AG04450 (cell line): ENCODE results near the gene PIGX. TPM values are rescaled to one million over a fixed set of nuclear protein-coding genes. Genes with fewer than 3 reads are reported as not detected.
"Not testable (repeated sequence)": the region's sequence is repeated elsewhere in the genome, so short reads cannot be mapped to it uniquely, and the experiment has no call there.

Source experiments
- CTCF ChIA-PET: fragments of 300-600, 350-600 bp; formaldehyde crosslinking; extraction: SDS; loops from one replicate; lab custom pipeline; 2022; ENCODE audit warnings: antibody characterized with exemption, inconsistent platforms; lab: Charles Lee
- POLR2A ChIA-PET: fragments of 350-600 bp; formaldehyde crosslinking; extraction: SDS; loops from one replicate; lab custom pipeline; 2021; ENCODE audit warnings: antibody characterized with exemption, inconsistent platforms; lab: Yijun Ruan, JAX
- DNase-seq: peaks from one replicate; pipeline ENCODE4 v3.0.0-alpha.2; 2011; ENCODE audit warnings: low read depth, low spot score
- H3K27ac ChIP-seq: one replicate; pipeline ENCODE4 v1.5.1; 2012; ENCODE audit warnings: low read depth, low read length, control low read depth
- H3K27me3 ChIP-seq: one replicate; pipeline ENCODE4 v1.6.0; 2012; ENCODE audit warnings: low read length; ENCODE audit not compliant: control insufficient read depth, insufficient read depth
- H3K4me3 ChIP-seq: 2 replicates; pipeline ENCODE4 v1.5.1; 2011; ENCODE audit warnings: mild to moderate bottlenecking, low read depth, low read length, control low read depth
- H3K9me3 ChIP-seq: 2 replicates; pipeline ENCODE4 v1.5.1; 2012; ENCODE audit warnings: low read length; ENCODE audit not compliant: control insufficient read depth, insufficient read depth
- polyA plus RNA-seq: library from polyadenylated mRNA; depleted of rRNA; stranded (reverse); fragments of >200 nt; gene quantifications from 2 replicates; pipeline ENCODE4 v1.2.3, GENCODE V29; 2011
- TF ChIP-seq, protein P1 (sequence below): IDR thresholded peaks from 2 replicates; pipeline ENCODE4 v1.5.1; 2011; ENCODE audit warnings: low read depth, low read length, control low read depth, inconsistent platforms

The PIGX gene
- polyA plus RNA-seq, 1 experiment, result 12.7 TPM

DNA sequence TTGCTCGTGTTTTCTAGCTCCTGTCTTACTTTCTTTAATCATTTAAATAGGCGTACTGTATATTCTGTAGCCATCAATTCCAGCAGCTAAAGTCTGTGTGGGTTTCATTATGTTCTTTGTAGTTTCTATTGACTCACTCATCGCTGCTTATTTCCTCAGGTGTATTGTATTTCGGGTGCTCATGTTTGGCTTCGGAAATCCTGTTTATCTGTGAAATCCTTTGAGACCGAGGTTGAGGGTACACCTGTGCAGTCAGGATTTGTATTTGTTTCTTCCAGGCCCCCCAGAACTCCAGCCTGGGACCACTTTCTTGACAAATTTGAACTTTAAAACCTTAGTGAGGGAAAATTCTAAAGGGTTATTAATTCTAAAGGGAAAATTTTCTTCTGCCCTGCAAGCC, 25.5 kb downstream of the PIGX start:
- no peak overlapping the region for H3K27ac ChIP-seq
- no peaks in the 10 kb centered on the region for H3K27me3 ChIP-seq
- no peak overlapping the region for H3K4me3 ChIP-seq
- H3K9me3 ChIP-seq, result no peaks in the 10 kb centered on the region; the same call in 1 of the 2 replicates
- TF ChIP-seq, protein P1, sequence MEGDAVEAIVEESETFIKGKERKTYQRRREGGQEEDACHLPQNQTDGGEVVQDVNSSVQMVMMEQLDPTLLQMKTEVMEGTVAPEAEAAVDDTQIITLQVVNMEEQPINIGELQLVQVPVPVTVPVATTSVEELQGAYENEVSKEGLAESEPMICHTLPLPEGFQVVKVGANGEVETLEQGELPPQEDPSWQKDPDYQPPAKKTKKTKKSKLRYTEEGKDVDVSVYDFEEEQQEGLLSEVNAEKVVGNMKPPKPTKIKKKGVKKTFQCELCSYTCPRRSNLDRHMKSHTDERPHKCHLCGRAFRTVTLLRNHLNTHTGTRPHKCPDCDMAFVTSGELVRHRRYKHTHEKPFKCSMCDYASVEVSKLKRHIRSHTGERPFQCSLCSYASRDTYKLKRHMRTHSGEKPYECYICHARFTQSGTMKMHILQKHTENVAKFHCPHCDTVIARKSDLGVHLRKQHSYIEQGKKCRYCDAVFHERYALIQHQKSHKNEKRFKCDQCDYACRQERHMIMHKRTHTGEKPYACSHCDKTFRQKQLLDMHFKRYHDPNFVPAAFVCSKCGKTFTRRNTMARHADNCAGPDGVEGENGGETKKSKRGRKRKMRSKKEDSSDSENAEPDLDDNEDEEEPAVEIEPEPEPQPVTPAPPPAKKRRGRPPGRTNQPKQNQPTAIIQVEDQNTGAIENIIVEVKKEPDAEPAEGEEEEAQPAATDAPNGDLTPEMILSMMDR, result no peak
- CTCF ChIA-PET, result interaction anchor here (0.5 kb wide), 1 partner anchor 478 kb away, joined by 5 read pairs; no protein-coding TSS in a partner anchor
- no peak for DNase-seq
- POLR2A ChIA-PET, result no interaction called here

DNA sequence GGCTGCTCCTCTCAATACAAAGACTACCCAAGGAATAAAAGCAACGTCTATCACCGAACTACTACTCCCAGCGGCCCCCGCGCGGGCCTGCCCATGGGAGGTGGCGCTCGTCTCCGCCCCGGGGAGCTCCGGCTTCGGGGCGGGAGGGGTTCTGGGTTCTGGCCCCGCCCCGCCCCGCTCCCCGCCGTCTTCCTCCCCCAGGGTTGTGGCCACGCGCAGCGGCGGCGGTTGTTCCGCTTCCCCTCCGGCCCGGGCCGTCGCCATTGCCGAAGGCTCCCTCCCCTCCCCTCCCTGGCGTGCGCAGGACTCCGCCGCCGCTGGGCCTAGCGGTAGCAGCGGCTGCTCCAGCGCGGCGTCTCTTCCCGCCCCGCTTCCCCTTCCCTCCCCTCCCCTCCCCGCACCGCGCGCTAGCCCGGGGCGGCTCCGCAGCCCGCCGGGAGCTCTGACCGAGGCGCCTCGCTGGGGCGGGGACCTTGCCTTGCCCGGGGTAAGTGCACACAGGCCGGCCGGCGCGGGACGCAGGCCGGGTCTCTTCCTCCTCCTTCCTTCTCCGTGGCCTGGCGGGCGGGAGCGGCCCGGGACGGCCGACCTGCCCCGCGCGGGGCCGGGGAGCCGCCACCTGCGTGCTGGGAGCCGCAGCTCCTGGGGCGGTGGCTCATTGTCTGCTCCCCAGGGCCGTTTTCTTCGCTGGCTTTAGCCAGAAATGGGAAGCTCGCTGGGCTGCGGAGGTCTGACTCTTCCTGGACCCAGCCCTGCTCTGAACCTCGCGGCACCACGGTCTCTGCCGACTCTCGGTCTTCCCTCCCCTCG, 27.7 kb downstream of the PIGX start, which contains the start of gene PAK2:
Gene PAK2 (plus strand): TSS at position 187 of the 810 bp plus-strand sequence. CDS start 42,790 bp downstream, outside the sequence.
- CTCF ChIA-PET, result interaction anchor here (0.6 kb wide), 1 partner anchor 125 kb away, joined by 3 read pairs; no protein-coding TSS in a partner anchor

DNA sequence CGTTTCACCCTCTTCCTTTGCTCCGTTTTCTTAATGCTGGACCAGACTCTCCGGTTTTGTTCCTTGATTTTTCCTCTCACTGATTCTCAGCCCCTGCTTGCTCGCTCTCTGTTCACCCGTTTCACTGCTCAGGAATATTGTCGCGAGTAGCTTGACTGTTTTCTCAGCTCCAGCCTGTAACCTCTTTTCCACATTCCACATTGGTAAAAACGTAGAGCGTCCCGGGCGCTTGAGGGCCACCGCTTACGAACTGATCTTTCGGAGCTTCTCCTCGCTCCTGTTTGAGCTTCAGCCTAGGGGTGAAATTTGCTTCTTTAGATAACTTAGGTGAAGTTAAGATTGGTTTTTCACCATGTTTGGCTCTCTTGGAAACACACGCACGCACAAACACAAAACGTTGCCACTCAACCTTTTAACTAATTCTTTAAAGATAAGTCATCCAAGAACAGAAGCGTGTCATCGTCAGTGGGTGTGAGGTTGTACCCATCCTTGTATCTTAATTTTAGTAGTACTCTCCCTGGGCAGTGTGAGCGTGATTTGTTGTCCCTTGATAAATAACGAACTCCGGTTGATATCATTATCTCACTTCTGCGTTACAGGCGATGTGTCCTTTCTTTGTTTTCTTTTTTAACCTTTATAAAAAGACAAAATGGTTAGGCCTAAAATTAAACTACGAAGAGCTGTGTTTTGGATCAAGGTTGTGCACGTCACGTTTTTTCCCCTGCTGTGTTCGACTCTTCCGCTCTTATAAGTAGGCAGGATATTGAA, 28.5 kb downstream of the PIGX start:
- Histone ChIP-seq H3K27ac (peak overlapping the region; percentile 59), H3K27me3 (no peaks in the 10 kb centered on the region), H3K4me3 (peak overlapping the region; percentile 81), H3K9me3 (no peaks in the 10 kb centered on the region; the same call in 1 of the 2 replicates)
- ChIA-PET CTCF (interaction anchor here (0.6 kb wide), 2 partner anchors 22 to 126 kb away, joined by 3 read pairs; no protein-coding TSS in a partner anchor), POLR2A (interaction anchor here (1.5 to 2.6 kb wide), 3 partner anchors 28 to 202 kb away, joined by 4 to 12 read pairs (median 11); partner anchors contain the start of genes CEP19, NCBP2, PIGX and SENP5)
- TF ChIP-seq, protein P1, result no peak
- no peak for DNase-seq

More for the DNA sequence above, 27.7 kb downstream of the PIGX start, which contains the start of gene PAK2:
- POLR2A ChIA-PET, result interaction anchor here (0.6 to 2.6 kb wide), 6 partner anchors 27 to 202 kb away, joined by 3 to 12 read pairs (median 4); partner anchors contain the start of genes CEP19, NCBP2, PIGX and SENP5
- no peaks in the 10 kb centered on the region for H3K27me3 ChIP-seq
- H3K27ac ChIP-seq, result peak within 1 kb of the TSS; percentile 59
- TF ChIP-seq, protein P1, result no peak
- peak within 1 kb of the TSS; percentile 81 for H3K4me3 ChIP-seq
- H3K9me3 ChIP-seq, result no peaks in the 10 kb centered on the region; the same call in 1 of the 2 replicates
- peak; percentile 54 for DNase-seq

DNA sequence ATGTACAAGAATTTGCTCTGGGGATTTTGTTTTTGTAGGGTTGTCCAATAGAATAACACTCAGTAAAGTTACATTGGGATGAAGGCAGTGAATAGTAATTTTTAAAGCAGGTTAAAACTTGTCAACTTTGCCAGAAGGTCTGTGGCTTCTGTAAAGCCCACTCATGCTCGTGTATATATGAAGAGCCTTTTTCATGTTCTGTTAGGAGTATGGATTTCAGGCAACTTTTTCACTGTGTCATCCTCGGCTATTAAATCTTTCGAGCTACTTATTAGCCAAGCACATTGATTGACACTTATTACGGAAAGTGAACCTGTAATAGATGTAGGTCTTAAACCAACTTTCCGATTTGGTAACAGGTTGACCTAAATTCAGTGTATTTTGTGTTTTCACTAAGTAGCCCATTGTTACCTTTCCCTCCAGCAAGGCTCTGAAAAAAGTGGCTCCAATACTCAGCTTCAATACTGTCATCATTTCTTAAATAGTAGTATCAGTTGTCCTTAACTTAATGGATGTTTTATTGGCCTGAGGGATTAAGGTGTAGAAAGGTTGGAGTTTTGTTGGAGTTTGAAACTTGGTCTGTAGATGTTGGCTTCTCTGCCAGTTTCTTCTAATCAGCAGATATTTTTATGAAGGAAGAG, 29.2 kb downstream of the PIGX start:
- ChIA-PET CTCF (interaction anchor here (0.6 kb wide), 1 partner anchor 22 kb away, joined by 3 read pairs; no protein-coding TSS in a partner anchor), POLR2A (interaction anchor here (0.6 to 2.6 kb wide), 2 partner anchors 126 to 206 kb away, joined by 6 to 11 read pairs; partner anchors contain the start of gene SENP5)
- H3K27ac ChIP-seq, result peak overlapping the region; percentile 59
- H3K9me3 ChIP-seq, result no peaks in the 10 kb centered on the region; the same call in 1 of the 2 replicates
- peak overlapping the region; percentile 81 for H3K4me3 ChIP-seq
- TF ChIP-seq, protein P1, result no peak
- DNase-seq, result no peak
- H3K27me3 ChIP-seq, result no peaks in the 10 kb centered on the region

DNA sequence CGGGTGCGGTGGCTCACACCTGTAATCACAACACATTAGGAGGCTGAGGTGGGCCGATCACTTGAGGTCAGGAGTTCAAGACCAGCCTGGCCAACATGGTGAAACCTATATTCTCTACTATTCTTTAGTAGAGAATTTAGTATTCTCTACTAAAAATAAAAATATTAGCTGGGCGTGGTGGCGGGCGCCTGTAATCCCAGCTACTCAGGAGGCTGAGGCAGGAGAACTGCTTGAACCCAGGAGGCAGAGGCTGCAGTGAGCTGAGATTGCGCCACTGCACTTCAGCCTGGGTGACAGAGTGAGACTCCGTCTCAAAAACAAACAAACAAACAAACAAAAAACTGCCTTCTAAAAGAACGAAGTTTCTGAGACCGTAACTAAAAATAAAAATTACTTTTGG, 31.4 kb downstream of the PIGX start:
- H3K9me3 ChIP-seq, H3K4me3 ChIP-seq, H3K27me3 ChIP-seq, CTCF ChIA-PET, DNase-seq, POLR2A ChIA-PET, H3K27ac ChIP-seq: not testable (repeated sequence)
